GM13976 (cell line): ENCODE results near the gene RPL26.
"Not testable (repeated sequence)": the region's sequence is repeated elsewhere in the genome, so short reads cannot be mapped to it uniquely, and the experiment has no call there.

Experiments
- DNase-seq: peaks from one replicate; pipeline ENCODE4 v3.0.0; 2012; ENCODE audit warnings: low spot score
- in situ Hi-C: fragments of 300-500 bp; cut with MboI; formaldehyde crosslinking; loops from one replicate; pipeline ENCODE4 v1.12.0; 2022; ENCODE audit warnings: low sequenced_read_pairs, mixed read lengths, inconsistent platforms; ENCODE audit not compliant: unreplicated experiment
- TF ChIP-seq, protein P1 (sequence below): IDR thresholded peaks from 2 replicates; pipeline ENCODE4 v1.5.1; 2012; ENCODE audit warnings: borderline replicate concordance, mild to moderate bottlenecking; ENCODE audit not compliant: insufficient read depth; ENCODE audit errors: extremely low read depth, missing control alignments, control extremely low read depth

The RPL26 gene

DNA sequence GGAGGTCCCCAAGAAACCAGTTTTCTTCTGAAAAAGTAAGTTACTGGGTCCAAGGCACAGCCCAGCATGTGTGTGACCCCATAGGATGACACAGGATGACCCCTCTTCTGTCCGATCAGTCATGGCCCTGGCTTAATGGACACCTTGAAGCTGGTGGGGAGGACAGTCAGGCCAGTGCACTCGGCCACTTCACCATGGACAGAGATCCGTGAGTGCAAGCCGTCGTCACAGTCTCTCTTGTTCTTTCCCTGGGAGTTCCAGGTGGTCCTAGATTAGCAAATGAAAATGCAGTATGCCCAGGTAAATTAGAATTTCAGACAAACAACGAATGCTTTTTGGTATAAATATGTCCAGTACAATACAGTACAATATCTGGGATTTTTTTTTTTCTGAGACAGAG lies 16.0 kb upstream of the RPL26 start:
- no peak for DNase-seq
- TF ChIP-seq, protein P1, sequence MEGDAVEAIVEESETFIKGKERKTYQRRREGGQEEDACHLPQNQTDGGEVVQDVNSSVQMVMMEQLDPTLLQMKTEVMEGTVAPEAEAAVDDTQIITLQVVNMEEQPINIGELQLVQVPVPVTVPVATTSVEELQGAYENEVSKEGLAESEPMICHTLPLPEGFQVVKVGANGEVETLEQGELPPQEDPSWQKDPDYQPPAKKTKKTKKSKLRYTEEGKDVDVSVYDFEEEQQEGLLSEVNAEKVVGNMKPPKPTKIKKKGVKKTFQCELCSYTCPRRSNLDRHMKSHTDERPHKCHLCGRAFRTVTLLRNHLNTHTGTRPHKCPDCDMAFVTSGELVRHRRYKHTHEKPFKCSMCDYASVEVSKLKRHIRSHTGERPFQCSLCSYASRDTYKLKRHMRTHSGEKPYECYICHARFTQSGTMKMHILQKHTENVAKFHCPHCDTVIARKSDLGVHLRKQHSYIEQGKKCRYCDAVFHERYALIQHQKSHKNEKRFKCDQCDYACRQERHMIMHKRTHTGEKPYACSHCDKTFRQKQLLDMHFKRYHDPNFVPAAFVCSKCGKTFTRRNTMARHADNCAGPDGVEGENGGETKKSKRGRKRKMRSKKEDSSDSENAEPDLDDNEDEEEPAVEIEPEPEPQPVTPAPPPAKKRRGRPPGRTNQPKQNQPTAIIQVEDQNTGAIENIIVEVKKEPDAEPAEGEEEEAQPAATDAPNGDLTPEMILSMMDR = no peak
- in situ Hi-C loops = no loop called here

DNA sequence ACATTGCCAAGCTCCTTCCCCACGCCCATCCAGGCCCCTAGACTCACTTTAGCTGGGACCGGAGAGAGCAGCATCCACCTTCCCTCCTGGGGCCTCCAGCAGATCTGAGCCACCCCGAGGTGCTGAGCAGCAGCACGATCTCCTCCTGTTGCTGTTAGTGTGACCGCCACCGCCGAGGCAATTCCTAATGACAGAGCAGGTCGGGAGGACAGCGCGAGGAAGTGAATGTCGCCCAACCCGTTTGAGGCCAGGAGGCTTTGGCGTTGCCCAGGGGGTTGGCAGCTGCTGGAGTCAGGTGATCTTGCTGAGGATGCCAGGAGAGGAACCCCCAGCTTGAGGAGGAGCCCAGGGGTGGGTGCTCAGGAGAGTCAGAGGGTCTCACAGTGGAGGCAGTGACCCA lies 14.6 kb upstream of the RPL26 start, which contains the start of gene RNF222:
TSS of gene RNF222 (minus strand) at position 192 of the 400 bp plus-strand sequence. CDS start 4,366 bp downstream, outside the sequence.
- TF ChIP-seq, protein P1 = no peak
- in situ Hi-C loops = no loop called here
- no peak for DNase-seq

DNA sequence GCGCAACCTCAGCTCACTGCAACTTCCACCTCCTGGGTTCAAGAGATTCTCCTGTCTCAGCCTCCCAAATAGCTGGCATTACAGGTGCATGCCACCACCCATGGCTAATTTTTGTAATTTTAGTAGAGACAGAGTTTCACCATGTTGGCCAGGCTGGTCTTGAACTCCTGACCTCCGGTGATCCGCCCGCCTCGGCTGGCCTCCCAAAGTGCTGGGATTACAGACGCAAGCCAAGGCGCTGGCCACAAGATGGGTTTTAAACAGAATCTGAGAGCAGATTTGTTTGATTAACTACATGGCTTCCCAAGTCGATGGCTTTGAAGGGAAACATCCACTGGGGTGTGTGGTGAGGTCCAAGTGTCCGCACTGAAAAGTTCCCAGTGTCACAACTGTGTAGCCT lies 11.5 kb upstream of the RPL26 start:
- in situ Hi-C loops, DNase-seq: not testable (repeated sequence)

DNA sequence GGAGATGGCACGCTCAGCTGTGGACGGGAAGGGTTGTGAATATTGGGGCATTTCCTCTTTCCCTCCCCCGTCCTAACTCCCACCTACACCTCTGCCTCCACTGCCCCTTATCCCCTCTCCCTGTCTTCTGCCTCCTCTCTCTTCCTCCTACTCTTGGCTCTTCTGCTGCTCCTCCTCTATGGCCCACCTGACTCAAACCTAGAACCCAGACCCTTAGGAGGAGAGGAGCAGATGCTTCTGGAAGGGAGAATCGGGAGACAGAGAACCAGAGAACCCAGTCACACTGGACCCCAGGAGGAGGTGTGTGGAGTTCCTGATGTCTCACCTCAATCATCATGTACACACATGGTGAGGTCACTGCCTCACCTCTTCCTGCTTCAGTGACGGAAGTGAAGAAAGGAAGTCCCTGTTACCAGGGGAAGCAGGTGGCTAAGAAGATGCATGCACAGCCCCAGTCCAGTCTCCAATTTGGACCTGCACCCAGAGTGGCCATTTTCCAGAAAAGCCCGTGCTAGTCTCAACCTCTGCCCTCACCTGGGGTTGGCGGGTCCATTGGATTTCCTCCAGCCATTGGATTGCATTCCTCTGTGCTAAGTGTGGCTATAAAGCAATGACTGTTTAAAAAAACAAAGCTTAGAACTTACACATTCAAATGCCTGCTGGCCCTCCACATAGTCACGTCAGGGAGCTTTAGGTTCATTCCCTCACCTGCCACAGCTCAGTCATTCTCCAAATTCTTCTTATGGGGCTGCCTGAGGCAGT lies 10.7 kb upstream of the RPL26 start:
- no peak for DNase-seq
- TF ChIP-seq, protein P1 = no peak
- in situ Hi-C loops = no loop called here

DNA sequence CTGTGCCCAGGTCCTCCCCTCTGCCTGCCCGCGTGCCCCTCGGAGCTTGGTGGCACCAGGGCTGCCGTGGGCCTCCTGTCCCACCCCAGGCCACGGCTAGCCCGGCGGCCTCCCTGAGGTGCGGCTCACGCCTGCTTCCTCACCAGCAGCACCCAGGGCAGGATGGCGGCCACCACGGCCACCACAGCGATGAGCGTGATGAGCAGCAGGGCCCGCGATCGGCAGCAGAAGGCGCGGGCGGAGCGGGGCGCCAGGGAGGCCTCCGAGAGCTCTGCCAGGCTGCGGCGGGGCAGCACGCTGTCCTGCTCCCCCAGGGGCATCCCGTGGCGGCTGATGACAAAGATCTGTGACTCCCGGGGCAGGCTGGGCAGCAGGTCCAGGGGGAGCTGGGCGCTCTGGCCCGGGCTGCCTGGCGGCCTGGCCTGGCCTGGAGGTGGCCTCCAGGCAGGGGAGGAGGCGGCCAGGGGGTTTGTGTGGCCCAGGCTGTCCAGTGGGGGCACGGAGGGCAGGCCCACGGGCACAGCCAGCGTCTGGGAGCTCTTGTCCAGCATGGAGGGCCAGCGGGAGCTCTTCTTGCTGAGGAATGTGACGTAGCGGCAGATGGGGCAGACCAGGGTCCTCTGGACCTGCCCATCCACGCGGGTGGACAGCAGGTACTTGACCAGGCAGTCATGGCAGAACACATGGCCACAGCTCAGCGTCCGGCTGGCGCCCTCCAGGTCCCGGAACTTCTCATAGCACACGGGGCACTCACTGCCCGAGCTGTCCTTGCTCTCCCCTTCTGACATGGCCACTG lies 9.9 kb upstream of the RPL26 start:
- TF ChIP-seq, protein P1 = no peak
- in situ Hi-C loops = no loop called here

DNA sequence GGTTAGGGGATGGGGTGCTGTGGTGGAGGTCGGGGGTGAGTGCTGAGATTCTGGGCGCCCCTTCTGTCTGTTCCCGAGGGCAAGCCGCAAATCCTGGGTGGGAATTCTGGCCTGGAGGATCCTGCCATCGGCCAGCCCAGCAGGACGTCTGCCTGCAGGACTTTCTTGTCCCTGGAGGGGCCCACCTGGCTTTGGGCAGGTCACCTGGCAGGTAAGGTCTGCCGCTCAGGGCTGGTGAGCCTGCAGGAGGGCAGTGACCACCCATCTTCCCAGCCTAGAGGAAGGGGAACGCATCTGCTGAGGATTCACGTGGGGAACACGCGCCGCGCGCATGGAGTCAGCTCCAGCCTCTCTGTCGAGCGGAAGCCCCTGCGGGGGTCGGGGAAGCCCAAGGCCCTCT lies 9.3 kb upstream of the RPL26 start:
- DNase-seq = no peak
- in situ Hi-C loops = no loop called here

More for the DNA sequence above, 9.9 kb upstream of the RPL26 start:
- no peak for DNase-seq

More for the DNA sequence above, 9.3 kb upstream of the RPL26 start:
- TF ChIP-seq, protein P1 = no peak
